ENCODE data around the gene BMAL1.

BMAL1 gene

DNA sequence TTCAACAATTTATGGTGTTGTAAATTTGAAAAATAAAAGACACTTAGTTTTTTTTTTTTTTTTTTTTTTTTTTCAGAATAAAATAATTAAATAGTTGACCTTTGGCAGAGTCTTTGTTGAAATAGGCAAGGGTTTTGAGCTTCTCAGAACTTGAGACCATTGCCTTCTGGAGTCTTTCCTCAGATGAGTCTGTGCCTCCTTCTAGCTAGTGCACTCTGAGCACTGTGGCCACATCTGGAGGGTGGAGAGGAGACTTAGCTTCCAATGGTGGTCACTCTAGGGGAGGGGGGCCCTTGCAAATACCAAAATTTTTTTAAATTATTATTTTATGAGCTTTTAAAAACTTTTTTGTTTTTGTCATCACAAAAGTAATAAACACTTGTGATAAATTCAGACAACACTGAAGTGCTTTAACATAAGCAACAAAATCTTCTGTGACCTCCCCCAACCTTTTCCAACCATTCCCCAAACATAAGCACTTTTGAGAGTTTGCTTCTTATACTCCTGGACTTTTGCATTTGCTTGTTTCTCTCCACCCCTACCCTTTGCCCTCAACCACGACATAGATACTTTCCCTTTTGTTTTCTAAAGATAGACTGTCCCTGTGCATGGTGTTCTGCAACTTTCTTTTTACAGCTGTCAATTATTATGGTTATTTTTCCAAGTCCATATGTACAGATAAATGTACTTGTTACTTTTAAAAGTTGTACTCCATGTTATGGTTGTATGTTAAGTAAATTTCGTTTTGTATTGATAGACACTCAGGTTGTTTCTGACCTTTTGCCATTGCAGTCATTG is 41.1 kb downstream of the BMAL1 start:
- DNase-seq = no peak

DNA sequence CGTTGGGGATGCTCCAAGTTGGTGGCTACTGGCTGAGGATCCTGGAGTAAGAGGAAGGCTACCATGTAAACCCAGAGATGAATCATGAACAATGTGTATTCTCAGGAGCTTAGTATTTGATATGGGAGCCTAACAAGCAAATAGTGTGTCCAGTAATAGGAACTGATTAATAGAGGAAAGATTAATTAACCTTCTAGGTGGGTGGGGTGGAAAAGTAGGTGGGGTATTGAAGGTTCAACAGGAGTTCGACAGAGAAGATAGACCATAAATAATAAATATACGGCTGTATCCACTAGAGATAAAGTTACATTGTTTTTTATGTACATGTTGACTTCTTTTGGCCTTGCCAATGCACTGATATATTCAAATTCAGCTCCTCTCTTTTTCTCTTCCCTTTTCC is 43.1 kb downstream of the BMAL1 start:
- no peak for DNase-seq

DNA sequence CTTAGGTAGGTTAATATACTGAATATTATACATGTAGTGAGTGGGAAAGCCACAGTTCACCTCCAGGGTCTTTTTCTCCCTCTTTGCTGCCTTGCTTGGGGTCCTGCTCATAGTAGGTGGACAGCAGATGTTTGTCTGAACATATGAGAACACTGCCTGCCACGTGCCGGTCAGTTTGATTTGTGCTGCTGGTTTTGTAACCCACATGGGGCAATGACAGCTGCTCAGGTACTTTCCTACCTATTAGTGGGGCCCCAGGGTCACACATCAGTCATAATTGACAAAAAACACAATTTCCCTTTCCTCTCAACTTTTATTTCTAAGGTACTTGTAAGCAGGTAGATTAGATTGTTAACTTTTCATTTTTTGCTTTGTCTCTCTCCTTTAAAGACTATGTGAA is 43.8 kb downstream of the BMAL1 start:
- no peak for DNase-seq

DNA sequence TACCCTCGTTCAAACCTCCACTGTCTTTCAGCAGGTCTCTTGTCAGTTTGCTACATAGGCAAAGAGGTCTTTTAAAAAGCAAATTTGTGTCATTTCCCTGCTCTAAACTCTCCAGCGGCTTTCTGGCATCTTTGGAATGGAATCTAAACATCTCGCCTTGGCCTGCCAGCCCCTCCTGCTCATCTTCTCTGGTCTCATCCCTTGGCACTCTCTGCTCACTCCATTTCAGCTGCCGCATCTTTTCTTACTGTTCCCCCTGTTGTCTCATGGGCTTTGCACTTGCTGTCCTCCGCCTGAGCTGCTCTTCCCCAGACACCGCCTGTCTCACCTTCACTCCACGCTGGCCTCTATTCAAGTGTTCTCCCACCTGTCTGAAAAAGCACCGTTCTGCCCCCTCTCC is 46.6 kb downstream of the BMAL1 start:
- DNase-seq = no peak

DNA sequence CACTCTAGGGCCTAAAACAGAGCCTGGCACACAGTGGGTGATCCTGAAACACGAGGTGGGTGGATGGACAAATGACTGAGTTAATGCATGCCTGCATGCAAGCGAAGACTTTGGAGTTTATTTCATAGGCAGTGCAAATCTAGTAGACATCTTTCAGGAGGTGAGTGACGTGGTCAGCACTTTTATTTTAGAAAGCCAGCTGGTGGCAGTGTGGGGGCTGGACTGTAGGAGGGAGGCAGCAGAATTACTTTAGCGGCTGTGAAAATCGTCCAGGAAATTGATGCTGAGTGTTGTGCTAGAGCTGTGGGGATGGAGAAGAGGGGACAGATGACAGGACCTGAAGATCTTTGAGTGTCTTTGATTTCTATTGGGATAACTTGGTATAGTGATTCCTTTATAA is 47.1 kb downstream of the BMAL1 start:
- no peak for DNase-seq

DNA sequence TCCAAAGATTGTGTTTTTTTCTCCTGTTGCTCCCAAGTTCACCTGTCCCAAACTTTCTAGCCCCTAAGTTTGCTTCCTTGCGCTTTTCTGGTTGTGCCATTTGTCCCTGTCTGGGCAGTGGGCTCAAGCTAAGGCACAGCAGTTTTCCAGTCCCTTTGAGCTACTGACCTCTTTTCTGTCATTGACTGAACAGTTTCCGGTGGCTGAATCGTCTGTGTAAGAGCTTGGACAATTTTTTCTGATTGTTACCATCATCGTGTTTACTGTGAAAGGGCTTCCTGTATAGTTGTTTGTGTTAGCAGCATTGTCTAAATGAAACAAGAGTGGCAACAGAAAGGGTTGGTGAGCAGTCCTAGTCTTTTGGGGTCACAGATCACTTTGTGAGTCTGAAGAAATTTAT is 49.8 kb downstream of the BMAL1 start:
- no peak for DNase-seq

DNA sequence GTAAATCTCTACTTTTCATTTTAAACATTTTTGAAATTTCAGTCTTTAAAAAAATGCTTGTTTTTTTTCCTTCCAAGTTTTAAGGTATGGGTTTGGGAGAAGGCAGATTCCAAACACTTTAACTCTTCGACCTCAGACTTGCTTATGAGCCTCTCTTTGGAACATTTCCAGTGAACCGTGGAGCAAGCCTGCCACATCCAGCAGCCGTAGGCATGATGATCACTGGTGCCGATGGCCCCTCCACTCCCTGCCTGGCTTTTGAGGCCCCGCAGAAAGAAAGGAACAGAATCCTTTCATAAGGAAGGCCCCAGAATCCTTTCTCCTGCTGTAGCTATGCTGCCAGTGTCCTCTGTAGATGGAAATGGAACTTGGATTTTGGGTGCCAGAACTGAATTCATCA is 50.7 kb downstream of the BMAL1 start:
- DNase-seq = no peak

DNA sequence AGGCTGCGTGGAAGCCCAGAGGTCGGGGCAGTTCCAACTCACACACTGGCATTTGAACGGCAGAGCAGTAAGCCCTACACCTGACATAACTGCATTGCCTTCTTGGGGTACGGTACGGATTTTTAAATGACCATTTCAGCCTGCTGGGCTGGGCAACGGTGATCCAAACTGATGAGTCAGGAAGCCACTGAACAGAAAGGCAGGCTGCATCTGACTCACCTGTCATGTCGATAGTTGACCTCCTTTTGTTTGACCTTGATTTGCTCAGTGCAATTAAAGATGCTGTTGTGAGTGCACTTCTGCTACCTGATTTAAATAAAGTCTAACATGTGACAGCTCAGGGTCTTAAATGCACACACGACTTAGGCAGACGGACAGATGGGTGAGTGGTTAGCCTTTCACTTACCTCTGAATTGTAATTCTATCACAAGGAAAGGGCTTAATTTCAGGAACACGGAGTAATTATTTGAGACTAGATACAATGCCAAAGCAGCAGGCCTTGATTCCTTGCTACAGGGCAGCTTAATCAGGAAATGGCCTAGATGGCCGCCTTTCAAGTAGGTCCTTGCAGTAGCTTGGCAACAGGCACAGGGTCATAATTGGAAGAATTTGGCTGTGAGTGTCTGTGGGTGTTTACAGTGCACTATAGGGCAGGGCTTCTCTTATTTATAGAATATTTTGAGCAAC is 52.2 kb downstream of the BMAL1 start:
- no peak for DNase-seq

DNA sequence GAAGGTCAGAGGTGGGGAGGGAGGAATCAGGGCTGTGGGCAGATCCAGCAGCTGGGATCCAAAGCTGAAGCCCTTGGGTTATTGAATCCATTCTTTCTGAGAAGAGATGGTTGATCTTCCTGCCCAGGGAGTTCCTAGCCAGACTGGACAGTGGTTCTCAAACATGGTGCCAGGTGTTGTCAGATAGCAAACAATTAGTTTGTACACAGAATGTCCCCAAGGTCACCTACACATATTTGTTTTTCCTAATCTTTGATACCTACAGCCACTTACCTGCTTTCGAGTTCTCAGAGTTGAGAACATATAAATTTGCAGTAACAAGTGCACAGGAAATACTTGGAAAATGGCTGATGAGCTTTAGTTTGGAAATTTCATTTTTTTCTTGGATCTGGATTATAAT is 54.5 kb downstream of the BMAL1 start:
- DNase-seq = no peak

DNA sequence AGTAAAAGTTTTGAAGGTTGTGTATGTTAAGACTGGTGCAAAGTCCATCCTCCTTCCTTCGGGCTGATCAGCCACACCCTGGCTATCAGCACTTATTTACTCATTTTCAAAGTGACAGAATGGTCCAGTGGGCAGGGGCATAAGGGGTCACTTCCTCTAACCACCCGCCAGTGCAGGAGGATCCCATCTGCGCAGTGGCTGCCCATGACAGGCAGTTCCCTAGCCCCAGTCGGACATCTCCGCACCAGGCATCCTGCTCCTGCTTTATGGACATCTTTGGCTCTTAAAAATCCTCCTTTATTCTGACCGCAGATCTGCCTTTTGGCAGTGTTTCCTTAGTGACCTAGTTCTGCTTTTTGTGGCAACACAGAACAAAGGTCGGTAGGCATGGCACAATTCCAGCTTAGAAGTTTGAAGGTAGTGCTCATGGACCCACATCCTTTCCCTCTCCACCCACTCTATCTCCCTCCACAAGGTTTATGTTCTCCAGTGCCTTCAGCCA is 55.9 kb downstream of the BMAL1 start:
- DNase-seq = peak; percentile 0

DNA sequence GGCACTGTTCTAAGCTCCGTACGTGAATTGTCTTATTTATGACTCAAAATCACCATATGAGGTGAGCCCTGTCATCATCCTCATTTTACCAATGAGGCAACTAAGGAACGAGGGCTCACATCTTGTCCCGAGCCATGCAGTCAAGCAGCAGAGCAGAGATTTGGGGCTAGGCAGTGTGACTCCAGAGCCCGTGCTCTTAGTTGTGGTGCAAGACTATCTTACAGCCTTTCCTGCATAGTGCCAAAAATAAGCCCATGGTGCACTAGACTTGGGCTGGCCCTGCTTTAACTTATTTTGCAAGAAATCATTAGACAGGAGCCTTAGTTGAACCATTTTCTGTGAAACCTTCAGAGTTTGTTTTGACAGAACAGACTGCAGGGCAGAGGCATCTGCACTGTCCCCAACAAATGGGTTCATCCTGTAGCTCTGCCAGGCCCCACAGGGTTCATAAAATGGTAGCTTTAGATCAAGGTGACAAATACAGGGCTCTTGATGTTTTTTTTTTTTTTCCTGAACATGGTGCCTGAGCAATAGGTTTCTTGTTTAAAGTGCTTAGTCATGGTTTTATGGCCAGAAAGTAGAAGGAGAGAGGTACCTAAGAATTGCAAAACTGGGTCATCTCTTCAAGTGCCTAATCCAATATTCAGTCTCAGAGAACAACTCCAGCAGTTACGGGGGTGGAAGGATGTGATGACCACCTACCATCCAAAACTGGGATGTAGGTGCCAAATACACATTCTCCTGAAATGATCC is 56.6 kb downstream of the BMAL1 start:
- no peak for DNase-seq

DNA sequence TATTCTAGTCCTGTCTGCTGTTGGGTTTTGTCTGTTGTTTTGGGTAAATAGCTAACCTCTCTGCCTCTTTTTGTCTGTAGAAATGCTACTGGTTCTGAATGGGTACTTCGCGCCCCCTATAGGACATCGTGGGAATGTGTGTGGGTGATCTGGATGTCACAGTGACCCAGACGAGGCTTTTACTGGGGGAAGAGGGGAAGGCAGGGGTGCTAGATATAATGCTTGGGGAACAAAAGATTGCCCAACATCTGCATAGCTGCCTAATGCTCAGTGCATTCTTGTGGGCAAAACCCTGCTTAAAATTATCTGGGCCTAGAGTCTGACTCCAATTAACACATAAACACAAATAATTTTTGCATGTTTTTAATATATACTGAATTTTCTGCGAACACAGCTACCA is 57.7 kb downstream of the BMAL1 start:
- no peak for DNase-seq

DNA sequence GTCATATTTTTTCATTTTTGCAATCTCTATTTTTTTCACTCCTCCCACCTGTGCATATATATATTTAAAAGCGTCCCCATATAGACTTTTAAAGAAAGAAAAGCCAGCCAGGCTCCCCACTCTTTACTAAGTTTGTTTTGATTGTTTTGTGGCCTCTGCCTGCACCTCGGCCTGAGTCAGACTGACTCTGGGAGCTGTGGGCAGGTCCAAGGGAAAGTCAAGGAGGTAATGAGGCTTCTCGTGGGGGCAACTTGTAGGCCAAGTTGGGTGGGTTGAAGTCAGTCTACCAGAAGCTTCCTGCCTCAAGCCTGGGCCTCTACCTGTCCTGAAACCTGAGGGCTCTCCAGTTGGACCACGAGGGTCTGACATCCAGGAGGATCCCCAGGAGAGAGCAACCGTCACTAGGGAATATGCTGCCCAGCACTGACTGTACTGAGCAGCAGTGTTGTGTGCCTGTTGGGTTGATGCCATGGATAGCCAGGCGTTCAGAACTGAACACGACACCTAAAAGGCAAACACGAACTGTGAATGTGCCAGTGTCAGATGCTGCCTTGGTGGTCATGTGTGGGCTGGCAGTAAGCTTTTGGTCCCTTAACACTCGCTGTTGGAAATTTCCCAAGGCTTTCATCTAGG is 58.8 kb downstream of the BMAL1 start:
- no peak for DNase-seq

DNA sequence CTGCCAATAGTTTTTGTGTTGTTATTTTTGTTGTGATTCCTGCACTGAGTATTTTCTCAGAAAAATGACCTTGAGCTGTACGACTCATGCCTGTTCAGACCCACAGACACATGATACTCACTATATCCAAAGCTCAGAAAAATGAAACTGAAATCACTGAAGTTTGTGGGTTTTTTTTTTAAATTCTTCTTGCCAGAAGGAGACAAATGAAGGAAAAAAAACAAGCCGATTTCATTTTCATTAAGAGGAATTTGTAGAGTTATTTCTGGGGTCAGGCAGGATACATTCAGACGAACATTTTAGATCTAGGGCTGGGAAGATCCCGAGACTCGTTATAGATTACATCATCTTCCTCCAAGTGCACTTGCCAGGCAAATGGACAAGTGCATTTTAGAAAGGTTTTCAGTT is 60.4 kb downstream of the BMAL1 start:
- DNase-seq = no peak

DNA sequence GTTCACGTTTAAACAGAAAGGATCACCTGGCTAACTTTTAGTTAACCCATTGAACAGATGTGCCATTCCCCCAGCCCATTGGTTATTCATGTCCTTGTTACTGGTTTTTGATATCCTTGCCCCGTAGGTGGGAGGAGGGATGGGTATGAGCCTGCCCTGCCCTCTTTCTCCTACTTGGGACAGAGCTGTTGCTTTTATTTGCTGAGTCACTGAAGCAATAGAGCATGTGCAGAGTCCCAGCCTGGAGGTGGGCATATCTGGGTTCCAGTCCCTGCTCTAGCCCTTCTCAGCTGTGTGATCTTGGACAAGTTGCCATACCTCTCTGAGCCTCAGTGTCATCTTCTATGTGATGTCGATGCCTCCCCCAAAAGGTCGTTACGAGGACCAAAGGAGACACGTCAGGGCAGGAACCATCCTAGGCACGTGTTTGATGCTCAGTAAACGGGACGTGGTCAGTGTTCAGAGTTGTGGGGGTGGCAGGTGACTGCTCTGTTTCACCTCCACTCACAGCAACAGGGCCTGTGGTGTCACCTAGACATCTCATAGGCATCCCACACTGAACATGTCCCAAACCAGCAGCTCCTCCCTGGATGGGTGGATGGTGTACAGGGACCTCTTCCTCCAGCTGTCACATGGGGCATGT is 61.0 kb downstream of the BMAL1 start:
- no peak for DNase-seq

DNA sequence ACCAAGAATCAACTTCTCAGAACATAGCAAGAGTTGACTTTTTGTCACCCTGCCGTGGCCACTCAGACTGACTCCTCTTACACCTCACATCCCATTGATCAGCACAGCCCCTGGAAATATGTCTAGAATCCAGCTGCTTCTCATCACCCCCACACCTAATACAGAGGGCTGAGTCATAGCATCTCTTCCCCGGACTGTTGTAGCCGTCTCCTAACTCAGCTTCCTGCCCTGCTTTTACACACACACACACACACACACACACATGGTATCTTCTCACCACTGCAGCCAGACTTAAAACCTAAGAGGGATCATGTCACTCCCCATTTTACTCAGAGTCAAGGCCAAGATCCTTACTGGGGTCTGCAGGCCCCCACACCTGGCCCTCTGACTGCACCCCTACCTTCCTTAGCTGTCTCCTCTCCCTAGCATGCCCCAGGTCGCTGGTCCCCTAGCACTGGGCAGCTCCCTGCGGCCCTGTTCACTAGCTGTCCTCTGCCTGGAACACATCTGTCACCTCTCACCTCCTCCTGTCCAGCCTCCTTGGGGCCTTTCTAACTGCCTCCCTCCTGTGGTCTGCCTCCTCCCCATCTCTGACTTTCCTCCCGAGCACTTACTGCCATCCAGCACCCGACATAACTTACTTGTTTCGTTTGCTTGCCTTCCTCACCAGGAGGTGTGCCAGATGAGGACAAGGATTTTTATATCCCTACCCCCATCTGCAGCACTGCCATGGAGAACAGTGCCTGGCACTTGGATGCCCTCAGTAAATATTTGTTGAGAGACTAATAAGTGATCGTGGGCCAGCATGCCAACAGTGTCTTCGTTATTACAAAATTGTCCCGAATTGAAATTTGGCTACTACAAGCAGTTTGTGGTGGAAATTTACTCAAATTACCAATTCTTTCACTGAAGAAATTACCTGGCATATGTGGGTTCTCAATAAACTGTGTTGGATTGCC is 61.9 kb downstream of the BMAL1 start:
- DNase-seq = no peak

DNA sequence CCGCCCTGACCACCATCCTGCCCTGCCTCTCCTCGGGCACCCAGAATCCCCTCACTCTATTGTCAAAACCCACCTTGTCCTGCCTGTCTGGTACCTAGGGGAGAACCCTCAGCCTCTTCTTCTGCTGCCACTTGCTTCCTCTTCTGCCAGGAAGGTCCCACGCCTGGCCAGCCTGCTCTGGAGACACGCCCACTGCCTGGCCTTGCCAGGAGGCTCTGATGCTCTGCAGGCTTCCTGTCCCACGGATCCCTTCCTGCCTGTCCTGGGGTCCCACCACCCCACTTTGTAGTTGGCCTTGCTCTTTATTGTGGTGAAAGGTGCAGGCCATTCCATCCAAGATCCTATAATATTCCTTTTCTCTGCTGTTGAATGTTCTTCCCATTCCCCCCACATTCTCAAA is 63.4 kb downstream of the BMAL1 start:
- DNase-seq = no peak

DNA sequence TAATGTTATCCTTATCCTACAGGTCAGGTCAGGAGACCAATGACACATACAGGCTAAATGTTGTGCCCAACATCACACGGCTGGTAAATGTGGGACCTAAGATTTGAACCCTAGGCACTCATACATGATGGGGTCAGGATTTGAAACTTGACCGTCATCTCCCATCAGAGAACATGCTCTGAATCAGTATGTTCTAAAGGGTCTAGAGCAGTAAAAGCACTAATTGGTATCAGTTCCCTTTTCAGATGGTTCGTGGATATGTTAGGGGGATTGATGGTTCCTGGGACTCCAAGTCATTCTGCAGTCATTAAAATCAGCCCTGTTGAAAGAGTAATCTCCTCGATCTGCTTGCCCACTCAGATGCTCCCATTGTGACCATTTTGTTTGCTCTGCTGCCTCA is 65.5 kb downstream of the BMAL1 start:
- no peak for DNase-seq

DNA sequence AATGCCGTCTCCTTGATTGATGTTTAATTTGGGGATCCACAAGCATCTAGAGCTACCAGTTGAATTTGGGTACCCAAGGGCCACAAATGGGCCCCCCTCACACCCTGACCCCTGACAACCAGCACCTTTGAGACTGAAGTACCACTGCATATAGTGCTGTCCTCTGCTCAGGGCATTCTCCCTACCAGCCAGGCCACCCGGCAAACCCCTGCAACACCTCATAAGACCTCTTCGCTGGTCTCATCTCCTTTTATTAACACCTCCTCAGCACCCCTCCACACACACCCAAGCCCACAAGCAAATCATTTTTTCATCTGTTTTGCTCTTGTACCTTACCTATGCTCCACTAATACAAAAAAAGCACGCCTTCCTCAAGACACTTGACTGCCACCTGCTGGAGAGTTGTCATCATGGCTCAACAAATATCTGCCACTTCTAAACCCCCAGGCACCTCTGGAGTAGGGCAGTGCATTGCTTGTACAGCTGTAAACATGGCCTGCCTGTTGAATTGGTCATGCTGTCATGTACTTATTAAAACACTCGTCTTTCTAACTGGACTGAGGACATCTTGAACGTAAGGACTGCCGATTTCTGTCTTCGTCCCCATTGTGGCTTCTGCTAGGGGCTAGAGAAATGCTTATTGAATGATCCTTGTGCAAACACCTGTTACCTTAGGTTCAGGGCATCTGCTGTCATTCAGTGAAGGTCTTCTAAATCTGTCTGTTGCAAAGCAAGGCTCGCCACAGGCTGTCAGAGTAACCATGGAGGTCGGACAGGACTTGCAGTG is 66.5 kb downstream of the BMAL1 start:
- no peak for DNase-seq

DNA sequence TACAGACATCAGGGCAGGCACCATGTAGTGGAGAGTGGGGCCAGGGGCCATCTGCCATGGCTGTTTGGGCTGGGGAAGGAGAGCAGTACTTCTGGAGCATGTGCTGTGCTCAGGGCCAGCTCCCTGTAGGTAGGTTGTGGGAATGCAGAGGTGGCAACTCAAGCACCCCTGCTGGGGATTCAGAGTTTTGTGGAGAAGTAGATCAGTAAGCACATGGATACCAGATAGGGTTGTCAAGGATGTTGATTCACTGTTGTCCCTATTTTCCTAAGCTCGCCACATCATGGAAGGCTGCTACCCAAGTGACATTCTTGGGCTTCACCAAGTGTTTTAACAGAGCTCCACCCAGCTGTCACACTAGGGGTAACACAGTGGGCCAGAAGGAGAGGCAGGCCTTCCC is 67.2 kb downstream of the BMAL1 start:
- DNase-seq = no peak

DNA sequence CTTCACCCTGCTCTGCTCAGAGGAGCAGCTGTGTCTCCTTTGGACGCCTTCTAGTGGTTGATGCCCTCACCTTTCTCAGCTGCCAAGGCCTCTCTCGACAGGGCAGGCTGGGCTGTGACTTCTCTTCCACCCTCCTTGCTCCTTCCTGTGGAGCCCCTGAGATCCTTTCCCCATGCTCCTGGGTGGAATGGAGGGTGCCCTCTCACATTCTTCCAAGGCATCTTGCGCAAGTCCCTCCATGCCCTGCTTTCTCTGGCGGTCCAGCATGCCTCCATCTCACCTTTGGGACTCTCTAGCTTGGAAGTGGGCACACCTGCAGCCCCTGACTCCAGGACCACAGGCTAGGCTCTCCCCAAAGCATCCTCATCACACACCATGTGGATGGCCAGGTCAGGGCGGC is 68.9 kb downstream of the BMAL1 start:
- DNase-seq = no peak
